ENCODE measurements around the gene KAZN.

Gene KAZN

GRCh38 chr1:14895727-14896126 is 297.2 kb downstream of the KAZN start:
- no peak for DNase-seq

GRCh38 chr1:14896381-14897079 is 298.0 kb downstream of the KAZN start:
- no peak for DNase-seq

GRCh38 chr1:14897080-14897449 is 298.6 kb downstream of the KAZN start:
- no peak for DNase-seq

GRCh38 chr1:14897547-14897946 is 299.1 kb downstream of the KAZN start:
- DNase-seq = no peak

- no peak for DNase-seq
Measured at GRCh38 chr1:14897997-14898645, 299.6 kb downstream of the KAZN start.

- DNase-seq = no peak
Measured at GRCh38 chr1:14899686-14900085, 301.2 kb downstream of the KAZN start.

- DNase-seq = no peak
Measured at GRCh38 chr1:14901371-14901954, 303.0 kb downstream of the KAZN start.

- DNase-seq = no peak
Measured at GRCh38 chr1:14903922-14904321, 305.4 kb downstream of the KAZN start.

- no peak for DNase-seq
Measured at GRCh38 chr1:14906665-14907064, 308.2 kb downstream of the KAZN start.

GRCh38 chr1:14907416-14907815 is 308.9 kb downstream of the KAZN start:
- DNase-seq = no peak

GRCh38 chr1:14909273-14909672 is 310.8 kb downstream of the KAZN start:
- no peak for DNase-seq

- no peak for DNase-seq
Measured at GRCh38 chr1:14909920-14910460, 311.5 kb downstream of the KAZN start.

GRCh38 chr1:14910984-14911721 is 312.7 kb downstream of the KAZN start:
- DNase-seq = no peak

GRCh38 chr1:14912839-14913481 is 314.5 kb downstream of the KAZN start:
- no peak for DNase-seq

GRCh38 chr1:14913482-14914177 is 315.1 kb downstream of the KAZN start:
- no peak for DNase-seq

- no peak for DNase-seq
Measured at GRCh38 chr1:14914351-14914988, 316.0 kb downstream of the KAZN start.

GRCh38 chr1:14915356-14916054 is 317.0 kb downstream of the KAZN start:
- DNase-seq = peak; percentile 12

- DNase-seq = no peak
Measured at GRCh38 chr1:14919289-14919688, 320.8 kb downstream of the KAZN start.

- no peak for DNase-seq
Measured at GRCh38 chr1:14919751-14920150, 321.3 kb downstream of the KAZN start.

- no peak for DNase-seq
Measured at GRCh38 chr1:14921057-14921456, 322.6 kb downstream of the KAZN start.

Data from stimulated activated naive CD4-positive, alpha-beta T cell treated with Interleukin-2 at 50 U/mL for 16 hours (primary cell).